HG03520 (cell line): ENCODE measurements around the gene CCDC61.
A peak's percentile ranks its signal among the peaks of the same experiment; 100 is the strongest.

Experiments
- ATAC-seq: cut with Tn5 transposase; IDR thresholded peaks from one replicate; pipeline ENCODE4 v1.9.1; 2021; ENCODE audit warnings: mild to moderate bottlenecking, moderate library complexity; ENCODE audit not compliant: unreplicated experiment

The CCDC61 gene, protein sequence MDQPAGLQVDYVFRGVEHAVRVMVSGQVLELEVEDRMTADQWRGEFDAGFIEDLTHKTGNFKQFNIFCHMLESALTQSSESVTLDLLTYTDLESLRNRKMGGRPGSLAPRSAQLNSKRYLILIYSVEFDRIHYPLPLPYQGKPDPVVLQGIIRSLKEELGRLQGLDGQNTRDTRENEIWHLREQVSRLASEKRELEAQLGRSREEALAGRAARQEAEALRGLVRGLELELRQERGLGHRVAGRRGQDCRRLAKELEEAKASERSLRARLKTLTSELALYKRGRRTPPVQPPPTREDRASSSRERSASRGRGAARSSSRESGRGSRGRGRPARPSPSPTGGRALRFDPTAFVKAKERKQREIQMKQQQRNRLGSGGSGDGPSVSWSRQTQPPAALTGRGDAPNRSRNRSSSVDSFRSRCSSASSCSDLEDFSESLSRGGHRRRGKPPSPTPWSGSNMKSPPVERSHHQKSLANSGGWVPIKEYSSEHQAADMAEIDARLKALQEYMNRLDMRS

GRCh38 chr19:45994998-45995714 is at the start of gene CCDC61:
Gene CCDC61, plus strand, starts transcription at chr19:45995467. Its CDS starts 7,552 bp downstream, at chr19:46003019.
- ATAC-seq, result peak; percentile 95

DNA sequence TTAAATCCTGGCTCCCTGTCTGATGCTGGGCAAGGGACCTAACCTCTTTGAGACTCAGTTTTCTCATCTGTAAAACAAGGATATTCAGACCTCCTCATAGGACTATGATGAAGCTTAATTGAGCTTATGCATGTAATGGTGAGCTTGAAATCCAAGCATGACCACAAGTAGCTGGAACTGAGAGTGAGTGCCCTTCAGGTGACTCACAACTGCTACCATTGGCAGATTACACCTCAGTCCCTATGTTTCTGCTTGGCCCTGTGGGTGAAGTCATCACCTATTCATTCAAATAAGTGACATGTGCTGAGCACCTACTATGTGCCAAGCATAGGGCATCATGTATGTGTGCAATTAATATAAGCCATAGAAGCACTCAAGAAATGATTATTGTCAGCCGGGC is 47.3 kb upstream of the CCDC61 start:
- ATAC-seq, result no peak

- ATAC-seq, result no peak
Observed at GRCh38 chr19:45952341-45952685, 43.0 kb upstream of the CCDC61 start.

DNA sequence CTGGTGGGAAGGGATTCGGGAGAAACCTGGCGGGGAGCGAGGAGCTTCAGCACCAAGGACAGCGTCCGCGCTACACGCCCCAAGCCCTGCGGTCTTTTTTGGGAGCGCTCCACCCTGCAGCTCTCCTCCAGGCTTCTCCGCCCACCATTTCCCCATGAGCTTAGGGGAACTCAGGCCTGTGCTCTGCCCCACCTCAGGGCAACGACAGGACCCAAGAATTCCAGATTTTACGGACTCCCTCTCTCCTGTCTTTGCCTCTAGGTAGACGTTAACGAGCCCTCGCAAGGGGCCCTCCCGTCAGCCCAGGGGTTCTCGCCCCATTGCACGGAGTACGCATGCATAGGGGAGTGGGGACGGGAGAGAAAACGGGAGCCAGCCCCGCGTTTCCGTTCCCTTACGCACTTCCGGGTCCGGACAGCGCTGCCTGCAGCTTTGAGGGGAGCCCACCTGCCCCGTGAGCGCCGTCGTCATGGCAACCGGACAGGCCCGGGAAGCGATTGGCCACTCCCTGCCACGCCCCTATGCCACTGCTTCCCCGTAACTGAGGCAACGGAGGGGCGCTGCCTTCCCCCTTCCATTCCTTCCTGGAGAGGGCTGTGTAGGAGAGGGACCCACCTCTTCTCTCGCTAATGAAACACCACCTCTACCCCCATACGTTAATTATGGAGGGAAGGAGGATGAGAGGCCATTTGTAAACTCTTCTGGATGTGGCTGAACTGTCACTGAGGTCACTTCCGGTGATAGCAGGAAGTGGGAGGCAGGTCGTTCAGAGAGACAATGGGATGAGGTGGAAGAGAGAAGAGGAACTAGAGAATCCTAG is 42.4 kb upstream of the CCDC61 start:
- no peak for ATAC-seq

DNA sequence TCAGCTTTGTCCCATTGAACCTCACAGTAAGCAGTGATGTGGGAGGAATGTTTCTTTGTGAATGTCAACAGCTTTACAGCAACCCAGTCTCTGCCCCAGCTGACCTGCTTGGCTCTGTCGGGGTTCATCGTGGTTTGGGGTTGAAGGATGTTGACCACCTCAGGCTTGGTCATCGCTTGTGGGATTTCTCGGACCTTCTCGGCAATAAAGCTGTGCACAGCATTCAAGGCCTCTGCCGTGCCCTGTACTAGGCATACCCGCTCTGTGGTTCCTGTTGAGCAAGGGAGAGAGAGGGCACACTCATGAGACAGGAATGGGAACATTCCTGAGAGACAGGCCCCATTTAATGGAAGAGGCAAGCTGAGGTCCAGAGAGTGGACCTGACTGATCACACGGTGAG is 41.6 kb upstream of the CCDC61 start:
- ATAC-seq, result no peak

GRCh38 chr19:45954156-45954555 is 41.1 kb upstream of the CCDC61 start:
- no peak for ATAC-seq

DNA sequence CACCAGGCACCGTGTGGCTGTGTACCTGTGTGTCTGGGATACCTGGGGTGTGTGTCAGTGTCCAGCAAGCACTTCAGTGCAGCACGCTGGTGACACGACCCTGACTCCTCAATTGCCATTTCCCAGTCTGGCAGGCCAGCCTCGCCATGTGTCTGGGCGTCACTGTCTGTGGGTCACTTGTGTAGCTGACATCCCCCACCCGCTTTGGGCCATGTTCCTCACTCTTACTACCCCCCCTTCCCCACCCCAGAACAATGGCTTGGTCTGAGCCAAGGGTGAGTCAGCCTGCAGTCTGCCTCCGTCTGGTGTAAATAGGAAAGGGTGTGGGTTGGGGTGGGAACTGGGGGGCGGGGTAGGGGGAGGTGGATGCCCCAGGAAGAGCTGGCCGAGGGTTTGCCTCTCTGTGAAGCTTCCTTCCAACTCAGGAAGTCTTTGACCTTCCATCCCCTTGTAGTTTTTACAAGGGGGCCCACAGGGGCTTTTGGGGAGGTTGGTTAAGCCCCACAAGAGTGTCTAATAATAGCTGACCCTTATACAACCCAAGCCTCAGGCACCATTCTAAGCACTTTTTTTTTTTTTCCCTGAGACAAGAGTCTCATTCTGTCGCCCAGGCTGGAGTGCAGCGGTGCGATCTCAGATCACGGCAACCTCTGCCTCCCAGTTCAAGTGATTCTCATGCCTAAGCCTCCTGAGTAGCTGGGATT is 39.2 kb upstream of the CCDC61 start:
- no peak for ATAC-seq

- no peak for ATAC-seq
Observed at GRCh38 chr19:45958320-45958719, 36.9 kb upstream of the CCDC61 start.

DNA sequence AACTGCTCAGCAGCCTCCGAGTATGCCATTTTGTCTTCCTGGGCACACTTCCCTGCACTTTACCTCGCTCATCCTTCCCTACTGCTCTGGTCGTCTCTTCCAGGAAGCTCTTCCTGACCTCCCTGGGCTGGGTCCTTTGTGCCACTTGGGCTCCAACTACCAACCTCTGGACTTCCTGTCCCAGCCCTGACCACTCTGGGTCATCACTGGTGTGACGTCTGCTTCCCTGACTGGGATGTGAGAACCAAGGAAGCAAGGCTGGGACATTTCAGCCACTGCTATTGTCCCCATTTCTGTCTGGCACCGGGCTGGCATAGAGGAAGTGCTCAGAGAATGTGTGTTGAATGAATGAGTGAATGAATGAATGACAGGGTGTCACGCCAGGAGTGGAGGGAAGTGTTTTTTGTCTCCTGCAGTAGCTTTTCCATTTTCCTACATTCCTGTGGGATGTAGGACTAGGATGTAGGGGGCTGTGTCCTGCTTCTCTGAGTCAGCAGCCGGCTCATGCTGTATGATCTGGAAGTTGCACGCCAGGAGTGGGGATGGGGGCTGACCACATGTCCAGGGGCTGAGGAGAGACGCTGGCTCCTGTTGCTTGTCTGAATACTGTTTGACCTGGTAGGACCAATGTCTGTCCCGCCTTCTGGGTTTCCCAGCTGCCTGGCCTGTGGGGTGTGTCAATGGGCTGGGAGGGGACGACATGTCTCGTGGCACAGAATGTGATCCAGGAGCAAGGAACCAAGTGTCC is 36.3 kb upstream of the CCDC61 start:
- no peak for ATAC-seq

DNA sequence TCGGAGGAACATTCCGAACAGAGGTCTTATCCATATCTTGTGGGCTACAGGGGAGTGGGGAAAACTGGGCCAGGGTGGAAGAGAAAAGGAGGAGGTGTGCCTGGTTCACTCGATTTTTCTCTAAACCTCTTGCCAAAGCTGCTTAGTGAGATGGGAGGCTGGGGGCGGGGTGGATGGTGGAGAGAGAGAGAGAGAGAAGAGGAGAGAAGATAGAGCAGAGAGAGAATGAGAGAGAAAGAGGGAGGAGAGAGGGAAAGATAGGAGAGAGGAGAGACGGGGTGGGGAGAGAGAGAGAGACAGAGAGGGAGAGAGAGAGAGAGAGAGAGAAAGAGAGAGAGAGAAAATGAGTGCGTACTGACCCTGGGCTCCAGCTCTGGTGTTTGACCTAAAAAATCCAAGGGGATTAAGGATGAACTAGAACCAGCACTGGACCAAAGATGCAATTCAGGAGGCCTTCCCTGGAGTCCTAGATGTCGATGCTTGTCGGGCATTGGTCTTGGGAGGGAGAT is 35.7 kb upstream of the CCDC61 start:
- ATAC-seq, result no peak

DNA sequence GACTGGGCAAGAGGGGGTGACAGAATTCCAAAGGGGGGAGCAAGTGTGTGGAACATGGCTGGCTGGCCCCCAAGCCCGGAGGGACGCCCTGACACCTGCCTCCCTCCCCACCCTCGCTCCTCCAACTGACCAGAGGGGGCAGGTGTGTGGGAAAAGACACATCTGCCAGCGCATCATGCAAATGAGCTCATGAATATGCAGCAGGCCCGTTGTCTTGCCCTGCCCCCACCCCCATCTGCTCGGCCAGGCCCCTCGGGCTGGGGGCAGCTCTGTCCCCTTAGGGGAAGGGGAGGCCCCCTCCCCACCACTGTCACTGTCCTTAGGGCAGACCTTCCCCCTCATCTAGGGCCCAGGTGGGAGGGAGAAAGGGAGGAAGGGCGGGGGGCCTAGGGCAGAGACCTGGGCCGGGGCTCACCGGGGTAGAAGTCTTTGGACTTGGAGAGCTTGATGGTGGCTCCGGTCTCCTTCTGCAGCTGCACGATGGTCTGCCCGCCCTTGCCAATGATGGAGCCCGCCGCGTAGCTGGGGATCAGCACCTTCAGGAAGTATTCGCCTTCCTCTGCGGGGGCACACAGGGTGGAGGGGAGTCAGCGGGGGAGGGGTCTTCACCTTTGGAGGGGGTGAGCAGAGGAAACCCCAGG is 34.6 kb upstream of the CCDC61 start:
- no peak for ATAC-seq

- ATAC-seq, result no peak
Observed at GRCh38 chr19:45962021-45962420, 33.2 kb upstream of the CCDC61 start.

- ATAC-seq, result no peak
Observed at GRCh38 chr19:45967246-45967645, 28.0 kb upstream of the CCDC61 start.

- no peak for ATAC-seq
Observed at GRCh38 chr19:45968626-45969025, 26.6 kb upstream of the CCDC61 start.

DNA sequence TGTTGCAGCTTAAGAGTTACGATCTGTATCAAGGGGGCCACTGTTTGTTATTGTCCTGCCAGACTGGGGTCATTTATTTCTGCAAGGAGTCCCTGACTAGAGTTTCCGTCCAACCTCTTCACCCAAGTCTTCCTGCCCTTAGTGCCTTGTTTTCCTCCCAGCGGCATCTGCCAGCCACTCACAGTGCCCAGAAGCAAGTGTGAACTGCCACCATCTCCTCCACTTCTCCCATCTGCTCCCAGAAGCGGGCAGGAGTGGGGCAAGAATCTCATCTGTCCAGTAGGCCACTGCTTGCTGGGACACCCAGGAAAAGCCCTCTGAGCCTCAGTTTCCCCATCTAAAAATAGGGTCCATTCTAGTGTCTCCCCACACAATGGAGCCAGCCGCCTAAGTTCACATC is 25.6 kb upstream of the CCDC61 start:
- ATAC-seq, result no peak

DNA sequence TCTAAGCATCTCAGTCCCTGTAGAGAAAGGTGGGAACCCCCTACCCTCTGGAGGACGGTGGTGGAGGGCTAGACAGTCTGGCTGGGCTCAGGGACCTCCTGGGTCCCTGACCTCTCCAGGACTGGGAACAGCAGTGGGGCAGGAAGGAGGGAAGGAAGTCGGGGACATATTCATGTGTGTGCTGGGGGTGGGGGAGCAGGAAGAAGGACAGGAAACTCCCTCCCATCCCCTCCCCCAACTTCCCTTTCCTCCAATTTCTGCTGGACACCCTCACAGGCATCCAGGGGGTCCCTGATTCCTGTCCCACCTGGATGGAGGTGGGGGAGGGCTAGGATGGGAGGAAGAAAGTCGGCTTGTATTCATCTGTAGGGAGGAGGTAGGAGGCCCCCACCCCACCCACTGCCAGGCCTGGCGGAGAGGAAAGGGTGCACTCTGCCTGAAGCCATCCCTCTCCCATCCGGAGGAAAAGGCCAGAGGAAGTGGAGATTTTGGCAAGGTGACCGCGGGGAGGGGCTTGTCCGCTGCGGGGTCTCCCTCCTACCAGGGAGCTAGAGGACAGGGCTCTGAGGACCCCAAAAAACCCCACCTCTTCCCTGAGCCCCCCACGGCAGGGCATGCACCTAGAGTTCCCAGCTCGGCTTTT is 23.9 kb upstream of the CCDC61 start:
- ATAC-seq, result no peak

GRCh38 chr19:45972081-45972946 is 23.0 kb upstream of the CCDC61 start:
- no peak for ATAC-seq
